HG03108 (cell line): Measurements from ENCODE around the gene TAF1B.
"Not testable (repeated sequence)": the region's sequence is repeated elsewhere in the genome, so short reads cannot be mapped to it uniquely, and the experiment has no call there.

ENCODE experiments used
- ATAC-seq: cut with Tn5 transposase; IDR thresholded peaks from one replicate; pipeline ENCODE4 v1.9.1; 2021; ENCODE audit warnings: moderate library complexity; ENCODE audit not compliant: unreplicated experiment

TAF1B gene

DNA sequence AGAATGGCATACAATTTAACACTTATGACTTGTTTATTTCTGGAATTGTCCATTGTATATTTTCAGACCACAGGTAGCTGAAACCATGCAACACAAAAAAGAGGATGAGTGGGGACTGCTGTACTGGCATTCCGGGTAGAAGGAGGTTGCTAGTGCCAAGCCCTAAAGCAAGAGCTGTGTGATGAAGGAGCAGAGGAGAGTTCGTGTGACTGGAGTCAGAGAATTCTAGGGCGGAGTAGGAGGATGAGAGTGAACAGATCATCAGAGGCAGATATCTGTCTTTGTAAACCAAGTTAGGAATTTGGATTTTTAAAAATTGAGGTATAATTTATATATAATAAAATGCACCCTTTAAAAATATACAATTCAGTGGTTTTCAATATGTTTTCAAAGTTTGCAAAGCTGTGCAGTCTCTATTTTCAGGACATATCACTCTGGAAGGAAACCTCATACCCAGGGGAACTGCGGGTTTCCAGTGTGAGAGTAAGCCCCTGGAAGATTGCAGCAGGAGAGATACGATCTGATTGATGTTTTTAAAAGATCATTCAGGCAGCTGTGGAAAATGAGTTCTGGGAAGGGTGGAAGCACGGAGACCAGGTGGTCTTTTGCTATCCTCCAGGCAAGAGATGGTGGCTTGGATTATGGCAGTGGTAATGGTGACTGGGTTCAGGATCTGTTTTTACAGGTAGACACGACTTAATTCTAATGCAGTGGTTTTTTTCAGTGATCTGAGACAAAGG lies 36.4 kb downstream of the TAF1B start:
- ATAC-seq: no peak

DNA sequence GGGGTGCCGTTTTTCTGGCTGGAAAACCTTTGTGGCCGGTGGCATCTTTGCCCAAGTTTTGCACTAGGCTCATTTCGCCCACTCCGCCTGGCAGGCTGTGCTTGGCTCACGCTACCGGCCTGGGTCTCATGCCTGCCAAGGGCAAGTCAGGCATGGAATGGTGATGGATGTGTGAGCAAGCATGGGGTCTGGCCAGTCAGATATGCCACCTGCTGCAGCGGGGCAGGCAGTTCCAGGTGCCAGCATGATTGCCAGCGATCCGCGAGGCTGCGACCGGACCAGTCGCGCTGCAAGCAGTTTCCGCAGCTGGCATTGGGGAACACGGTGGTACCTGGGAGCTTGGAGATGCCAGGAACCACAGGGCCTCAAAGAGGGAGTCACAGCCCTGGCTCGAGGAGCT lies 40.6 kb downstream of the TAF1B start:
- no peak for ATAC-seq

DNA sequence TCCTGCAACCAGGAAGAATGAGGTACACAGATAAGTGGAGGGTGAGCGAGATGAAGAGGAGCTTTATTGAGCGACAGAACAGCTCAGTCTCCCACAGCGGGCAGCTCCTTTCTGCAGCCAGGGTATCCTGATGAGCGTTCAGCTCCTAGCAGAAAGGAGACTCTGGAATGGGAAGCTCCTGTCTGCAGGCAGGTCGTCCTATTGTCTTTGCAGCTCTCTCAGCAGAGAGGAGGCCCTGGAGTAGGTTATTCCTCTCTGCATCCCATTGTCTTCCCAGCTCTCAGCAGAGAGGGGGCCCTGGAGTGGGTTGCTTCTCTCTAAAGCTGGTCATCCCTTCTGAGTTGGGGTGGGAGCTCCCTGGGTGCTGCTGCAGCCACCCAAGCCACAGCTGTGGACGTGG lies 41.2 kb downstream of the TAF1B start:
- no peak for ATAC-seq

DNA sequence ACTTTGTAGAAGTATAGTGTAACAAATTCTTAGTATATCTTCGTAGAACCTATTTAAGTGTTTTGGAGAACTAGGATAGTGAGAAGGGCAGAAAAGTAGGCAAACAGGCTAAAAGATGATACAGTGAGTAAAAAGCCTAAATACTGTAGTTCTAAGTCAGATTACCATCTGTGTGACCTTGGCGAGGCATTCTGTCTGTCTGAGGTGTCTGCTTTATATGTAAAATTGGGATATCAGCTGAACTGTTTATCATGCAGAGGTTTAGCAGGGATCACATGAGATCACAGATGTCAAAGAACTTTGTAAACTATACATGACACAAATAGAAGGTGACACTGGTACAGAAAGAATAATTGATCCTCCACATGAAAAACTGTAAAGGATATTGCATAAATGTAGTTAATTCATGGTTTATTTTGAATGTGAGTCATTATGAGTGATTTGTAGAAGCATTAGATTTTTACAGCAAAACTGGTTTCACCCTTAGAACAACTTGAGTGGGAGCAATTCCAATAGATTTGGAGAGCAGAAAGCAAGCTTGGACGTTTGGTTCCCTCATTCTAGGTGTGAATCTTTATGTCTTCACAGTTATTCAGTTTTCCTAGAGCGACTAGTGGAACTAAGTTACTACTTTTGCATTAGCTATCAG lies 41.9 kb downstream of the TAF1B start:
- no peak for ATAC-seq

DNA sequence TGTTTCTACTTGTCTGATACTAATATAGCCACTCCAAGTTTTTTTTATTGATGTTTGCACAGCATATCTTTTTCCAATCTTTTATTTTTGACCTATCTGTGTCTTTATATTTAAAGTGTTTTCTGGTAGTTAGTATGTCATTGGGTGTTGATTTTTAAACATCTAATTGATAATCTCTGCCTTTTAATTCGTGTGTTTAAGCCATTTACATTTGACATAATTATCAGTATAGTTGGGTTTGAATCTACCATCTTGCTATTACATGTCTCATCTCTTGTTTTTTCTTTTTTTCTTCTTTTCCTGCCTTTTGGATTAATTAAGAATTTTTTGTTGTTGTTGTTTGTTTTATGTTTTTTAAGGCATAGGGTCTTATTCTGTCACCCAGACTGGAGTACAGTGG lies 44.2 kb downstream of the TAF1B start:
- ATAC-seq: no peak

DNA sequence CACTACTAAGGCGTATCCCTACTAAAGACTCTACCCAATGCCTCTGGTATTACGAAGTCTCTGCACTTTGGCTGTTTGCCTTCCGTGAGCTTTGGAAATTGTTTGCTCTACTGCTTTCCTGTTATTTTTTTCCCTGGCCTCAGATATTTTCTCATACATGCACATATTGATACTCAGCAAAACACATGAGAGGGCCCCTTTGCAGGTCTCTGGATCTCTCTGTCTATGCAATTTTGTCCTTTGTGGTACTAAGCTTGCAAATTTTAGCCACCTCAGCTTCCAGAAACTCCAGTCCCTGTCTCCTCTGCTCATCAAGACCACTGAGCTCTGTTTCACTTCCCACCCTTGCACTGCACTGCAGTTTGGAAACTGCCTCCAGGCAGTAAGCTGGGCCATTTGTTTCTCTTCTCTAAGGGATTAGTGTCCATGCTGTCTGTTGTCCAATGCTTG lies 46.6 kb downstream of the TAF1B start:
- no peak for ATAC-seq

DNA sequence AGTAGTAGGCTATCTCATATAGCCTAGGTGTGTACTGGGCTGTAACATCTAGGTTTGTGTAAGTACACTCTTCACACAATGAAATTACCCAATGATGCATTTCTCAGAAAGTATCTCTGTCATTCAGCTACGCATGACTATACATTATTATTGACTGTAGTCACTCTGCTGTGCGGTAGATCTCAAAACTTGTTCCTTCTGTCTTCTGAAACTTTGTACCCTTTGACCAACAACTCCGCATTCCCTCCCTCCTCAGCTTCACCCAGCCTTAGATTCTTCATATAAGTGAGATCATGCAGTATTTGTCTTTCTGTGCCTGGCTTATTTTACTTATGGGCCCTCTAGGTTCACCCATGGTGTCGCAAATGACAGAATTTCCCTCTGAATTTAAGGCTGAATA lies 49.0 kb downstream of the TAF1B start:
- ATAC-seq: no peak

DNA sequence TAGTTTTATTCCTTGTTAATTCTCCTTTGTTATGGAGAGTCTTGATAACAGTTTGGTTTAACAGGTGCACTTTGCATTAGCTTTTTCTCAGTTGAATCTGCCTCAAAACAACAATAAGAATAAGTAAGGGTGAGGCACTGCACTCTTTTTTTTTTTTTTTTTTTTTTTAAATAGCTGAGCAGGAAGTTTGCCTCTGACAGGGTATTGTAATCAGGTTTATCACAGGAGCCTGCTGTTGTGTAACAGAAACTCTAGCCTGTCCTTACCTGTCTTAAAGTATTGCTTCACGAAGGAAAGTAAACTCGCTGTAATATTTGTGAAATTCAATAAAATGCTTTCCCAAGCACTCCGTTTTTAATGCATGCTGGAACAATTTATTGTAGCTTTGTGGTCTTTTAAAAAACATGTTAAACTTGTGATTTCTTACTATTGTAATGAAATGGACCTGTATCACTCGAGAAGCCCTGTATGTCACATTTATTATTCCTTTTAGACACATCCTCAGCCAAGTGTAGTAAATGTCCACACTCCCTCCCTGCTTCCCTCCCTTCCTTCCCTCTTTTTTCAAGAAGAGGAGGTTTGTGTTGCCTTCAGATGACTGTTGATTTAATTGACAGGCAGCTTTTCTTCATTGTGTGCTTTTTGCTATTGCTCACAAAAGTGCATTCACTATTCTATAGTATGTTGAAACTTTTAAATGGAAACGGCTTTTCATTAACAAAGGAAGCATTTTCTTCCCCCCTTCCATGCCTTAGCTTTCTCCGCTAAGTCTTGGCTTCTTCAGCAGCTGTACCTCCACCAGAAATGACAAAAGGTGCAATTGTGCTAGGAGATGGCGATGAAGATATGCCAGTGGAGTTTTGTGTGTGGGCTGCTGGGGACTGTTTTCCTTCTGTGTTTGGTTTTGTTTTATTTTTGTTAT lies 52.7 kb downstream of the TAF1B start:
- no peak for ATAC-seq

DNA sequence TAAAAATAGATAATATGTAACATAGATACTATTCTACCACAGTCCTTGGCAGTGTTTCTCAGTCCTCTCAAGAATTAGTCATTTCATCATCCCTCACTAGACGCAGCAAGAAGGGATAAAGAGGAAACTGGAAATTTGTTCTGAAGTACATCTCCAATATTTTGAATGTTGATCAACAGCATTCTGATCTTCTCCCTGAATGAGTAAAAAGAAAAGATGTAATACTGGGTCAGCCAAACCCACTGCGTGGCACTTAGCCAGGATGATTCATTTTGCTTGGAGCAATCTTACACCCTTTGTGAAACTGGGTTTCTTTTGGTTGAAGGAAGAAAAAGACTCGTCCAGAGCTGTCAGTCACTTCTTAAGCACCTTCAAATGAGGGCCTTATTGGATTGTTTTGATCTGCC lies 54.1 kb downstream of the TAF1B start:
- peak; percentile 58 for ATAC-seq

DNA sequence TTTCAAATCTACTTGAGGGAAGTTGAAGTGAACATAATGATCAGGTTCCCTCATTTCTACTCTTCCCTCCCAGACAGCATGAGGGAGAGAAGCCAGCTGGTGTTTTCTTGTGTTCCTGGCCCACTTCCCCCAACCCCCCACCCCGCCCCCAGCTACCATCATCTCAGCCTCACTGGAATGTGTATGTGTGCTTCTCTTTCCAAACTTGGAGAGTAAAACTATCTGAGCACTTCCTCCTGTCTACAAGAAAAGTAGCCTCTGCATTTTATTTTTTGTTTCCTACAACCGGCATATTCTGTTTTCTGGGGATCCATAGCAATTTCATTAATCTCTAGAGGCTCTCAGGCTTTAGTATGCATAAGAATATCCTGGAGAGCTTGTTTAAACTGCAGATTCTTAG lies 54.6 kb downstream of the TAF1B start:
- ATAC-seq: no peak

DNA sequence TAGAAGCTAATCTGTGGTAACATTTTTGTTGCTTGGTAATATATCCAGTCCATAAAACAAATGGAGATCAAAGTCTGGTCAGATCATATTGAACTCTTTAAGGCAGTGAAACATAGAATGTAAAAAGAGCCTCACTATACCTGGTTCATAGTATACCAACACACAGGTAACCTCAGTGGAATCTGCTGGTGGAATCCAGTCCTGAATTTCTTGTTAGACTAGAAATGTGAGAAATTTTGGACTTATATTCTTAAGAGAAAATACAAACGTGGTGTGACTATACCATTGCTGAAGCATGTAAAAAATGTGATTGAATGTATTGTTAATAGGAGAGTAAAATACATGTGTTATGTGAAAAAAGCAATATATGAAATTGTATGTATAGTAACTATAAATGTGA lies 62.1 kb downstream of the TAF1B start:
- no peak for ATAC-seq

DNA sequence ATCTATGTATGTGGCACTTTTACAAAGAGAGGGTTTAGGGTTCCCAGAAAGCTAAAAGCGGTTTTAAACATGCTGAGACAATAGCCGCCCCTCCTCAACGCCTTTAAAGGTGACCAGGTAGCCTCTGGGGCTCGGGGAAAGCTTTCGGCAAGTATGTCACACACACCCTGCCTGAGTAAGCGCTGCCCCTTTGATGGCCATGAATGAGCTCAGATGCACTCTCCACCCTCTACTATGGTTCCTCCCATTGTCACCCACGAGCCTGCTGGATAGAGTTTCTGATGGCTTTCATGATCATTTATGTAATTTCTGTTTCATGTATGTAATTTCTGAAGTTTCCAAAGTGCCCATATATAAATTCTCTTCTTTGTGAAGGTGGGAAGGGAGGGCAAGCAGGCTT lies 64.1 kb downstream of the TAF1B start:
- ATAC-seq: no peak

DNA sequence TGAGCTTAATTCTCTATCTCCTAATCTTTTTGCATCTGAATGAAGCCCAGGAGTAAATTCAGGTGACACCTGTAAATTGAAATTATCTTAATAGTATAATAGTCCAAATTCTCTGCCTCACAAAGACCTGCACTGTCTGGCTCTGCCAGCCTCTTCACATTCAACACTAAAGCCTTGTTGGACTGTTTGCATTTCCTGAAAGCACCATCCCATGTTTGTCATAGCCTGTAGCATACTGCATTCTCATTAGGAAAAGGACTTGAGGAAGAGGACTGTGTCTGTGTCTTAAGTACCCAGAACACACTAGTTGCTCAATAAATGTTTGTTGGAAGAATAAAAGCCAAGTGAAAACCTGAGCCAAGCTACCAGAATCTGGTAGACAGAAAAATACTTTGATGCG lies 65.4 kb downstream of the TAF1B start:
- no peak for ATAC-seq

DNA sequence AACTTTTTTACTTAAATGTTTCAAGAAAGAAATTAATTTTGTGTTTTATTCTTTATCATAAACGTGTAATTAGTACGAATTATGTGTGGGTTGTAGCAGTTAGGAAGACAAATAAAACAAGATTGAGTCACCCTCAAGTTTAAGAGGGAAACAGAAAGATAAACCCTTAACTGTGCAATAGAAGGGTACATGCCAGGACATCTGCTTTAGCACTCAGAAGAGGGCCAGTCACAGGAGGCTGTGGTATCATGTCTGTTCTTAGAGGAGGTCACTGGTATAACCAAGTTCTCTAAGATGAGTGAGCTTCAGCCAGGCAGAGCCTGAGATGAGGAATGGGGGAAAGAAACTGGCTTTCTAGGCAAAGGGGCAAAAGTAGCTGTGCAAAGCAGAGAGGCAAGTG lies 65.8 kb downstream of the TAF1B start:
- ATAC-seq: no peak

DNA sequence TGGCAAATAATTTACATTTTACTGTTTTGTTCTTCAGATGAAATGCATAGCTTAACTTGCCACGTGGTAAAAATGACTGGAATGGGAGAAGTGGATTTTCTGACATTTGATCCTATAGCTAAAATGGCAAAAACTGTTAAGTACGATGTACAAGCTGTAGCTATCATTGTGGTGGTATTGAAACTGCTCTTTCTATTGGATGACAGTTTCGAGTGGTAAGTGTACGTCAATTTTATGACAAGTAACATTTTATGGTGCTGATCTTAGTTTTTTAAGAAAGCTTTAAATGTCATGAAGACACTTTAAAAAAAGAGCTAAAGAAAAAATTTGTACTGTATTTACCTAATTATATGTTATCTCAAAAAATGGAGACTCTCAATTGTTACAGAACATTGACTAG lies 67.4 kb downstream of the TAF1B start:
- ATAC-seq: no peak

DNA sequence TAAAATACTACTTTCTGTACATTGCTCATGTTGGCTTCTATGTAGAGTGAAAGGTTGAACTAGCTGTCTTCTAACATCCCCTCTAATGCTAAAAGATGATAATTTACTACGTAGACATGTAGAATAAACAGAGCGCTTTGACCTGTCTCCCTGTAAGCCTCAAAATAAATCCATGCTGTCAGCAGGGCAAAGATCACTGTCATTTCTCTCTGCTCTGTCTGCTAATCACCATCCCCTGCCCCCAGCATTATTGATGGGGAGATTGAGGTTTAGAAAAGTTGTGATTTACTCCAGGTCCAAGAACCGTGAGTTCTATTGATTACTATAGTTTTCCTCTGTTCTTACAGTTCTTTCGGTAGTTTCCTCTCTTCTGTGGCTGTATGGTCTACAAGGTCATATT lies 69.2 kb downstream of the TAF1B start:
- no peak for ATAC-seq

DNA sequence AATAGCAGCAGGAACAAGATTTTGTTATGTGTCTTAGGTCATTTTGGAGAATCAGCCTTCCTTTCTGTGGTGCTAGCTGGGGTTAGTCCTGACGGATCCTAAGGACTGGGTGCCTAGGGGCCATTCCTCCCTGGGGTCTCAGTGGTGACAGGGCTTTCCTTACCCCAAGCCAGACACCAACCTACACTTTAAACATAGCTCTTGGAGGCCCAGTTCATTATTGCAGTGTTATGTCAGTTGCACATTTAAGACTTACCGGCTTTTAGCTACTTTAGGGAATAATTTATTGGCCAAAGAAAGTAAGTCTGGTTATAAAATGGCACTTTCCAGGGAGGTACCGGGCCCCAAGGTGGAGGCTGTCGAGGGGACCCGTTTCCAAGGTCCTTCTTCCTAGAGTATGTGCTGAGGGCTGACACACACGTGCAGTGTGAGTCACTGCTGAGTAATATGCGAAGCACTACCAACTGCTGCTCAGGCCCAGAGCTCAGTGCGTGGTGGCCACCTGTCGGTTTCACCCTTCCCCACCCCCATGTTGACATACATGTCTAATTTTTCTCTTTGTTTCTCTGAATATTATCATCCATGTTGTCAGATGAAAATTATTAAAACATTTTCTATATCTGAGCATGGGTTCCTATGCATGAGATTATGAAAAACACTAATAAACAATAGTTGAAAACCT lies 71.3 kb downstream of the TAF1B start:
- ATAC-seq: peak; percentile 98

DNA sequence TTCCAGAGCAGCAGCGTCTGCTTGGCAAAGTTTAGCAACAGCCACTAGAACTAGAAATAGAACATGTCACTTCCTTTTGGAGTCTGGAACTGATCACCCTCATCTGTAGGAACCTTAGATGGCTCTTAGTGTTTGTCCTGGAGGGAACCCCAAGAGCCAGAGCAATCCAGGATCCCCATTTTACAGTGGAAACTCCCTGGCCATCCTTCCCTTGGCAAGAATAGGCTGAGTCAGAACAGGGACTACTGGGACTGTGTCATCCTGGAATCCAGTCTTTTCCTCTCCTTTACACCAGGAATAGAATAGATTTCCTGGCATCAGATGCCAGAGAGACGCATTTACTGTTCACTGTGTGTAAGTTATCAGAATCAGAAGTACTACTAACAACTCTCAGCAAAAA lies 75.0 kb downstream of the TAF1B start:
- ATAC-seq: no peak

DNA sequence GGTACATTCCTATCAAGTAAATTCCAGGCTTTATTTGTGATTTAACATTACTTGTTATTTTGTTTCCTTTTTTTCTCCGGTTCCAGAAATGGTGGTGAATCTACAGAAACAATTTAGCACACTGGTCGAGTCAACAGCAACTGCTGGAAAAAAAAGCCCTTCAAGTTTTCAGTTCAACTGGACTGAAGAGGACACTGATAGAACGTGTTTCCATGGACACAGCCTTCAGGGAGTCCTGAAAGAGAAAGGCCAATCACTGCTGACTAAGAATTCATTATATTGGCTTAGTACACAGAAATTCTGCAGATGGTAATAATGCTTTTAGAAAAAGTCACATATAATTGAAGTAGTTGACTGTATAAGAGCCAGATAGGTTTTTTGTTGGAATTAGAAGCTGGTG lies 76.2 kb downstream of the TAF1B start:
- no peak for ATAC-seq

DNA sequence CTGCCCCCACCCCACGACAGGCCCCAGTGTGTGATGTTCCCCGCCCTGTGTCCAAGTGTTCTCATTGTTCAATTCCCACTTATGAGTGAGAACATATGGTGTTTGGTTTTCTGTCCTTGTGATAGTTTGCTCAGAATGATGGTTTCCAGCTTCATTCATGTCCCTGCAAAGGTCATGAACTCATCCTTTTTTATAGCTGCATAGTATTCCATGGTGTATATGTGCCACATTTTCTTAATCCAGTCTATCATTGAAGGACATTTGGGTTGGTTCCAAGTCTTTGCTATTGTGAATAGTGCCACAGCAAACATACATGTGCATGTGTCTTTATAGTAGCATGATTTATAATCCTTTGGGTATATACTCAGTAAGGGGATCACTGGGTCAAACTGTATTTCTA lies 83.7 kb downstream of the TAF1B start:
- ATAC-seq: not testable (repeated sequence)

DNA sequence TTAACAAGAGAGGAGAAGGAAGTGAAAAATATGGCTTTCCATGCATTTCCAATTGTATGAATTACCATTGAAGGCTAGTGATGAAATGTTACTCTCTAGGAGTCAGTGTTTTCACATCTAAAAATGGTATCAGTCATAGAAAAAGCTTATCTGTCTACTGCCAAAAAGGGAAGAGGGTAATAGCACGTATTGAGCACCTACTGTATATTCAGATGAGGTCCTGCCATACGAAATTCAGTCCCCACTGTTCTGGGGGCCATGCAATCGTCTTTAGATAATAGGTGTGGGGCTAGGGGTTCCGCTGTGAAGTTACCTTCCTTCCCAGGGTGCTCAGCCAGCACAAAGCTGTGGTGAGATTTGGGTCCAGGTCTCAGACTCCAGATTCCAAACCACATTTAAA lies 94.0 kb downstream of the TAF1B start:
- ATAC-seq: no peak
